A673 (cell line): ENCODE measurements around the gene MED15. TPM values are rescaled to one million over a fixed set of nuclear protein-coding genes. Genes with fewer than 3 reads are reported as not detected.

Experiments used
- BruUV-seq: library from RNA; stranded (reverse); fragments of 400-500 nt; replicated peaks from 2 replicates; lab custom pipeline; 2021; lab: Mats Ljungman, UMichigan
- CTCF ChIA-PET: fragments of 300-600 bp; sonication (Branson Sonifier 250); formaldehyde crosslinking; loops from one replicate; lab custom pipeline; 2022; ENCODE audit warnings: antibody characterized with exemption; lab: Charles Lee
- POLR2A ChIA-PET: fragments of 300-600 bp; sonication (Branson Sonifier 250); formaldehyde crosslinking; loops from one replicate; lab custom pipeline; 2022; ENCODE audit warnings: antibody characterized with exemption; ENCODE audit not compliant: low non-redundant PET; lab: Charles Lee
- DNase-seq: peaks from one replicate; pipeline ENCODE4 v3.0.0-alpha.2; 2015; ENCODE audit warnings: low spot score
- H3K27ac ChIP-seq: fragments of 200-600 bp; sonication (generic); 2 replicates; pipeline ENCODE4 v1.5.1; 2016; ENCODE audit warnings: mixed run types, low read depth, mild to moderate bottlenecking, mixed read lengths, antibody characterized with exemption, low read length; ENCODE audit not compliant: poor library complexity, severe bottlenecking
- H3K27me3 ChIP-seq: fragments of 200-600 bp; sonication (generic); replicated peaks from 2 replicates; pipeline ENCODE4 v1.6.1; 2017; ENCODE audit warnings: mixed run types, low read depth, mild to moderate bottlenecking, mixed read lengths, antibody characterized with exemption, low read length; ENCODE audit not compliant: insufficient read depth, poor library complexity
- H3K36me3 ChIP-seq: fragments of 200-600 bp; sonication (generic); 2 replicates; pipeline ENCODE4 v1.6.1; 2016; ENCODE audit warnings: mixed run types, mild to moderate bottlenecking, mixed read lengths, antibody characterized with exemption, low read length; ENCODE audit not compliant: insufficient read depth, poor library complexity, severe bottlenecking
- H3K4me1 ChIP-seq: fragments of 200-600 bp; sonication (generic); 2 replicates; pipeline ENCODE4 v1.6.1; 2017; ENCODE audit warnings: mixed run types, mild to moderate bottlenecking, mixed read lengths, antibody characterized with exemption, low read length; ENCODE audit not compliant: insufficient read depth, poor library complexity, severe bottlenecking
- H3K4me3 ChIP-seq: fragments of 200-600 bp; sonication (generic); 2 replicates; pipeline ENCODE4 v1.5.1; 2016; ENCODE audit warnings: low read depth, mixed run types, mild to moderate bottlenecking, mixed read lengths, low read length; ENCODE audit not compliant: poor library complexity, severe bottlenecking
- H3K9me3 ChIP-seq: fragments of 200-600 bp; sonication (generic); 2 replicates; pipeline ENCODE4 v1.6.1; 2016; ENCODE audit warnings: mixed run types, low read depth, mild to moderate bottlenecking, mixed read lengths, antibody characterized with exemption, low read length; ENCODE audit not compliant: poor library complexity, severe bottlenecking
- CTCF ChIP-seq: fragments of 300-800, 200-600 bp; sonication (generic); conservative IDR thresholded peaks from 2 replicates; pipeline ENCODE4 v1.5.1; 2017; ENCODE audit warnings: low read depth, mild to moderate bottlenecking, antibody characterized with exemption, low read length, moderate library complexity, mixed read lengths
- EZH2 ChIP-seq: fragments of 200-600 bp; sonication (generic); IDR thresholded peaks from 2 replicates; pipeline ENCODE4 v1.6.1; 2017; ENCODE audit warnings: borderline replicate concordance, low read depth, mild to moderate bottlenecking, mixed read lengths, antibody characterized with exemption, low read length; ENCODE audit not compliant: poor library complexity, severe bottlenecking
- intact Hi-C: fragments of 100-400 bp; cut with micrococcal nuclease; formaldehyde crosslinking; loops from one replicate; pipeline ENCODE4 v1.10.0; 2022; ENCODE audit not compliant: unreplicated experiment
- total RNA-seq: library from RNA; stranded (reverse); gene quantifications from 2 replicates; pipeline ENCODE4 v1.2.3, GENCODE V29; 2021

The MED15 gene
- total RNA-seq, 1 experiment from 2014 or later, result 96.2 TPM

- Histone ChIP-seq H3K27me3 (no peaks in the 10 kb centered on the region), H3K9me3 (no peaks in the 10 kb centered on the region), H3K36me3 (no peaks in the 10 kb centered on the region), H3K4me1 (no peaks in the 10 kb centered on the region), H3K4me3 (no peak overlapping the region), H3K27ac (no peak overlapping the region)
- TF ChIP-seq EZH2 (no peak), CTCF (no peak)
- no TSS peak for BruUV-seq
- POLR2A ChIA-PET, result no interaction called here
- no peak for DNase-seq
- intact Hi-C loops, result no loop called here
- CTCF ChIA-PET, result no interaction called here
Measured at GRCh38 chr22:20628081-20628939, 120.9 kb downstream of the MED15 start.

GRCh38 chr22:20629401-20629800 lies 122.0 kb downstream of the MED15 start:
- Histone ChIP-seq H3K9me3 (no peaks in the 10 kb centered on the region), H3K36me3 (no peaks in the 10 kb centered on the region), H3K27ac (no peak overlapping the region), H3K4me3 (no peak overlapping the region), H3K27me3 (no peaks in the 10 kb centered on the region), H3K4me1 (no peaks in the 10 kb centered on the region)
- DNase-seq, result no peak
- CTCF ChIA-PET, result interaction anchor here (0.6 kb wide), 2 partner anchors 23 to 1318 kb away, joined by 3 to 7 read pairs; no protein-coding TSS in a partner anchor
- POLR2A ChIA-PET, result no interaction called here
- BruUV-seq, result no TSS peak
- intact Hi-C loops, result no loop called here
- no peak for TF ChIP-seq CTCF
- TF ChIP-seq EZH2, result no peak

- ChIA-PET POLR2A (no interaction called here), CTCF (no interaction called here)
- H3K9me3 ChIP-seq, result no peaks in the 10 kb centered on the region
- H3K36me3 ChIP-seq, result no peaks in the 10 kb centered on the region
- H3K4me1 ChIP-seq, result no peaks in the 10 kb centered on the region
- no peaks in the 10 kb centered on the region for H3K27me3 ChIP-seq
- no peak overlapping the region for H3K27ac ChIP-seq
- TF ChIP-seq EZH2 (no peak), CTCF (no peak)
- DNase-seq, result no peak
- no TSS peak for BruUV-seq
- intact Hi-C loops, result no loop called here
- no peak overlapping the region for H3K4me3 ChIP-seq
Measured at GRCh38 chr22:20630873-20631617, 123.6 kb downstream of the MED15 start.
